Stimulated activated memory B cell treated with anti-CD40 and anti-IgM and Interleukin-4, amounts not matched to agents 10 μg/mL and 1 μg/mL and 100 μg/mL, for 72 hours (primary cell): ENCODE data around the gene IL17A.

Experiments
- ATAC-seq: fragments of 150-1000 bp; cut with Tn5 transposase; 2 replicates; pipeline ENCODE4 v1.10.0; 2021
- H3K27ac Mint-ChIP-seq: one replicate; pipeline ENCODE4 v1.8.0; 2022; ENCODE audit warnings: mild to moderate bottlenecking, mixed read lengths
- H3K27me3 Mint-ChIP-seq: one replicate; pipeline ENCODE4 v1.8.0; 2022; ENCODE audit warnings: mixed read lengths
- H3K36me3 Mint-ChIP-seq: one replicate; pipeline ENCODE4 v1.8.0; 2022; ENCODE audit warnings: mixed read lengths
- H3K4me1 Mint-ChIP-seq: one replicate; pipeline ENCODE4 v1.8.0; 2022; ENCODE audit warnings: mixed read lengths
- H3K4me3 Mint-ChIP-seq: one replicate; pipeline ENCODE4 v1.8.0; 2022; ENCODE audit warnings: mild to moderate bottlenecking, moderate library complexity, mixed read lengths
- H3K9me3 Mint-ChIP-seq: one replicate; pipeline ENCODE4 v1.8.0; 2022; ENCODE audit warnings: mixed read lengths

IL17A gene

DNA sequence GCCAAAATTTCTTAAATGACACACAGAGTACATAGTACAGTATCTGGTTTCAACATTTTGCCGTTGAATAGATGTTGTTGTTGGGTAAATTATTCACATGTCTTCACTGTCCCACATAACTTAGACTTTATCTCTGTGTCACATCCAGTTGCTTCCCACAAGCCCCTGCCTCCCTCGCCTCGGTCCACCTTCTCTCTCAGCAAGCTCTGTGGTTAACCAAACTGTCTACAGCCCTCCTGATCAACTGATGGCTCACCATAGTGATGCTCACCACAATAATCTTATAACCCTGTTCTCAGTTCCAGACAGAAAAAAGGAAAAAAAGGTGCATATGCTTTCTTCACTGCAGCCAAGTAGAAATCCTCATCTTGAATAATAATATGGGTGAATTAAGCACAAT is 35.1 kb downstream of the IL17A start:
- Mint-ChIP-seq H3K27me3 (peaks cover 10% of the 10 kb centered on the region), H3K4me3 (no peak overlapping the region)

DNA sequence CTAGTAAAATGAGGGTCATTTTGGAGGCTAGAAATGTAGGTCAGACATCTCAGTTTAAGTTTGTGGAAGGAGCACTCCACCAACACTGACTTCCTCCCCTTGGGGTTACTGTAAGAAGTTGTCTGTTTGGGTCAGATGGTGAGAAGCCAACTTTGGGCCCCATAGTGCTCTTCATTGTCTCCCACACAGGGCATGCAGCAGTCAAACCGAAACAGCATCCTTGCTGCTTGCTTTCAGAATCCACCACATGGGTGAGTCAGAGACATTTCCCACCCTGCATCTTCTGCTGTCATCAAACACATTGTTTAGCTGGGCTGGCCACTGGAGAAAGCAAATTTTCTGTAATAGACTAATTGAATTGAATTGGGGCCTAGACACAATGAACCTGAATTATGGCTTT is 41.3 kb downstream of the IL17A start:
- H3K27me3 Mint-ChIP-seq, result peaks cover 10% of the 10 kb centered on the region
- H3K9me3 Mint-ChIP-seq, result no peaks in the 10 kb centered on the region
- no peak overlapping the region for H3K27ac Mint-ChIP-seq
- H3K36me3 Mint-ChIP-seq, result no peaks in the 10 kb centered on the region
- no peaks in the 10 kb centered on the region for H3K4me1 Mint-ChIP-seq
- no peak overlapping the region for H3K4me3 Mint-ChIP-seq
- peak; percentile 94 for ATAC-seq

More for the DNA sequence above, 35.1 kb downstream of the IL17A start:
- Mint-ChIP-seq H3K4me1 (no peaks in the 10 kb centered on the region), H3K9me3 (no peaks in the 10 kb centered on the region), H3K36me3 (no peaks in the 10 kb centered on the region), H3K27ac (no peak overlapping the region)
- peak; percentile 22 for ATAC-seq

DNA sequence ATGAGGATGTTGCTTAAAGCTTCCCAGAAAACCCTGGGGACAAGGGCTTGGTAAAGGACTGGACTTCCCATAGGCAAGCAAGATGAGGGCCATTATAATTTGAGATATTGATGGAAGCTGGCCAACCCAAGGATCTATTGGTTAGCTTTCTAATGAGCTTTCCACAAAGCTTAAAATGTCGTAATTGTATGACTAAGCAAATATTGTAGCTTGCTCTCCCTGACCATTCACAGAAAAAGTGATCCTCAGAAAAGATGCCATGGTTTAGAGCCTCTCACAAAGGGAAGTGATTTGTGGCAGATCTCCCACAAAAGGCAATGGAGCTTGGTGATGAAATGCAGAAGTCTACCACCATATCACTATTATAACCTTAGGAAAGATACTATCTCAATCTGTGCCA is 44.5 kb downstream of the IL17A start:
- Mint-ChIP-seq H3K27me3 (peaks cover 12% of the 10 kb centered on the region), H3K4me3 (no peak overlapping the region), H3K27ac (no peak overlapping the region), H3K4me1 (no peaks in the 10 kb centered on the region), H3K9me3 (no peaks in the 10 kb centered on the region), H3K36me3 (no peaks in the 10 kb centered on the region)
- no peak for ATAC-seq

DNA sequence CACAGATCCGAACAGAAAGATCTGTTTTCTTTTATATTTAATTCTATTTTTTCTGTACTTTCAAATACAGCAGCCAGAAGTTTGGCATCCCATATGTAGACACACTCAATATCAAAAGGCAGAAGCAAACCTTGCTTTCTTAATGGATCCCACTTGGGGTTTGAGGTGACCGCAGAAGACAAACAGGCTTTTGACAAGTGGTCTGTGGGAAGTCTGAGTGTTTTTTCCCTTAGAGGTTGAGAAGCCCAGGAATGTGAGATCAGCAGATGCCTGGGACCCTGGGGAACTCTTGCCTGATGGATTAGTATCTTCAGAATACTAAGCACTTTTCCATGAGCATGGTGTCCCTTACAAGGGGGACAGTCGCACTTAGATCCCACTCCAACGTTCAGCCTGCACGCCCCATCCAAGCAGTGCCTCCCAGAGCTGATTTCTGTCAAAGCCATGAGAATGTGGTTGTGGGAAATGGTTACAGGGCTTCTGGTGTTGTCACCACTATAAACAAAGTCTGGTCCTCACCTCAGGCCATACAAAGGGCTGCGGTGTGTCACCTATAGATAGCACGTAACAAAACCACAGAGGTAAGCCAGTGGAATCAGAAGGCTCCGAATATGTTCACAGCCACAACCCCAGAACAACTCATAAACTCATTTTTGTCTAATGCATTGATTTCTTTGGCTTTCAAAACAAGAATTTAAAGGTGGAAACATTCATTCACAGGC is 45.4 kb downstream of the IL17A start:
- no peaks in the 10 kb centered on the region for H3K4me1 Mint-ChIP-seq

DNA sequence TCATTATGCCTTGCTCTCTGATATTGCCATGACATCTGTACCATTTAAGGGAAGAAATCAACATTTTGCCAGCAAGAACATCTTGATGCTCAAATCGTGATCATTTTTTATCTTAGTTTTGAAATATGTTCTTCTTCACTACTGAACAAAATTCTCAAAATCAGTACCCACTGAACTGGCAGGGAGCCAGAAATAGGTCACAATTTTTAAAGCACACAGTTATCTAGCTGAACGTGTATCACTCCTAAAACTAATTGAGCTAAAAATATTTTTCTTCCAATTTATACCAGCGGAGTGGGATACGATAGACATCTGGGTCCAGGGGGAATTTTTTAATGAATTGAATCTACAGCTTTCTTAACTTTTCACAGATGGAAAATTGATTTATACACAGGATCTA is 46.8 kb downstream of the IL17A start:
- Mint-ChIP-seq H3K4me3 (no peak overlapping the region), H3K9me3 (no peaks in the 10 kb centered on the region), H3K27me3 (peaks cover 19% of the 10 kb centered on the region), H3K4me1 (no peaks in the 10 kb centered on the region), H3K36me3 (no peaks in the 10 kb centered on the region), H3K27ac (no peak overlapping the region)
- ATAC-seq, result no peak

More for the DNA sequence above, 45.4 kb downstream of the IL17A start:
- Mint-ChIP-seq H3K36me3 (no peaks in the 10 kb centered on the region), H3K27me3 (peaks cover 19% of the 10 kb centered on the region), H3K9me3 (no peaks in the 10 kb centered on the region), H3K27ac (no peak overlapping the region), H3K4me3 (no peak overlapping the region)
- ATAC-seq, result no peak

DNA sequence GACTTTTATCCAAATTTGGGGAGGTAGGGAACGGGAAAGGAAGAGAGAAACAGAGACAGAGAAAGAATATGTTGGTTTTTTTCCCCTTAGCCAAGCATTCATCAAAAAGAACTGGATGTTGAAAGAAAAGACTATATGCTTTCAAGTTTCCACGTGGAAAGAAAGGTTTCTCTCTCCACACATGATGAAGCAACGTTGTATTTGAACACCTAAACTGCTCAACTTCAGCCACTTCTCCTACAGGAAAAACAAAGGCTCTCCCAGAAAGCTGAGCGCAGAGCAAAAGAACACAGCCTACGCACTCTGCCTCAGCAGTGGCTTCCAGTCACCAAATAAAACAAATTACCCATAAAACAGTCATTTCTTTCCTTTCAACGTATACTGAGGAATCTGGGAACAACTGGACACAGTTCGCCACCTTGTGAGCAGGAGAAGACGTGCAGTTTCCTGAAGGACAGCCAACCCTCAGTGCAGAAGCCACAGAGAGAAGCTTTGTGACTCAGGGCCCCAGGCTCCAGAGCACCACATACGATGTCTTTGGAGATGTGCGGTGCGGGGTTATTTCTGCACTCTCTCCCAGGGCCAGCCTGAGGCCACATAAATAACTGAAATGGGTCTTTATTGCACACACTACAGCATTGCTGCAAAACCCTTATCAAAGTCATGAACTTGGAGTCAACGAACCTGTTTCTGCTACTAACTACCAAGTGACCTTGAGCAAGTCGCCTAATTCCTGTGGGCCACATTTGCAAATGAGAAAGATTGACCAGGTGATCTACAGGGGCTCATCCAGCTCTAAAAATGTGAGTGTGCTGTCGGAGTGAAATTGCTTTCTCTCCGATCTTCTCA is 48.0 kb downstream of the IL17A start:
- no peaks in the 10 kb centered on the region for H3K9me3 Mint-ChIP-seq
- no peaks in the 10 kb centered on the region for H3K36me3 Mint-ChIP-seq
- ATAC-seq, result peak; percentile 68
- no peak overlapping the region for H3K27ac Mint-ChIP-seq
- H3K27me3 Mint-ChIP-seq, result peaks cover 19% of the 10 kb centered on the region
- H3K4me3 Mint-ChIP-seq, result no peak overlapping the region
- H3K4me1 Mint-ChIP-seq, result no peaks in the 10 kb centered on the region
